H1 (cell line): ENCODE data around the gene TFB1M.

ENCODE experiments used
- CEBPB ChIP-seq: IDR thresholded peaks from 2 replicates; pipeline ENCODE4 v1.6.1; 2012; ENCODE audit warnings: low read depth, low read length
- EZH2 ChIP-seq: fragments of 200-600 bp; sonication (generic); IDR thresholded peaks from 2 replicates; pipeline ENCODE4 v1.7.1; 2012; ENCODE audit warnings: low read depth, mild to moderate bottlenecking, moderate library complexity, low read length, inconsistent platforms; ENCODE audit not compliant: severe bottlenecking
- GTF2F1 ChIP-seq: IDR thresholded peaks from 2 replicates; pipeline ENCODE4 v1.6.1; 2012; ENCODE audit warnings: low read depth, low read length, improper control_type of control experiment, borderline replicate concordance
- PHF8 ChIP-seq: fragments of 200-600 bp; sonication (generic); conservative IDR thresholded peaks from 2 replicates; pipeline ENCODE4 v1.7.1; 2012; ENCODE audit warnings: low read depth, mild to moderate bottlenecking, inconsistent platforms, low read length, moderate library complexity
- RBBP5 ChIP-seq: IDR thresholded peaks from 2 replicates; pipeline ENCODE4 v1.7.1; 2012; ENCODE audit warnings: low read depth, mild to moderate bottlenecking, inconsistent platforms, low read length, moderate library complexity, borderline replicate concordance
- RNF2 ChIP-seq: fragments of 200-900, 300-1000 bp; sonication (generic); IDR thresholded peaks from 2 replicates; pipeline ENCODE4 v1.7.1; 2016; ENCODE audit warnings: borderline replicate concordance, low read depth, mild to moderate bottlenecking, antibody characterized with exemption, low read length; ENCODE audit not compliant: poor library complexity, severe bottlenecking; ENCODE audit errors: missing control alignments
- TAF1 ChIP-seq: IDR thresholded peaks from 2 replicates; pipeline ENCODE4 v1.6.1; 2011; ENCODE audit warnings: mild to moderate bottlenecking, low read depth, low read length
- TF ChIP-seq, protein P1 (sequence below), 3 experiments: IDR thresholded peaks; 1 replicate in 2 of 3; 2 replicates in 1 of 3; pipeline versions ENCODE4 v1.5.1 to v1.6.1; 2011; ENCODE audit warnings: low read length in 3 of 3, mild to moderate bottlenecking in 3 of 3, inconsistent platforms in 2 of 3, low read depth in 1 of 3, moderate library complexity in 1 of 3; ENCODE audit not compliant: insufficient read depth in 1 of 3; ENCODE audit errors: control extremely low read depth in 1 of 3

GRCh38 chr6:155234687-155235086 lies 79.6 kb downstream of the TFB1M start:
- TF ChIP-seq, protein P1, sequence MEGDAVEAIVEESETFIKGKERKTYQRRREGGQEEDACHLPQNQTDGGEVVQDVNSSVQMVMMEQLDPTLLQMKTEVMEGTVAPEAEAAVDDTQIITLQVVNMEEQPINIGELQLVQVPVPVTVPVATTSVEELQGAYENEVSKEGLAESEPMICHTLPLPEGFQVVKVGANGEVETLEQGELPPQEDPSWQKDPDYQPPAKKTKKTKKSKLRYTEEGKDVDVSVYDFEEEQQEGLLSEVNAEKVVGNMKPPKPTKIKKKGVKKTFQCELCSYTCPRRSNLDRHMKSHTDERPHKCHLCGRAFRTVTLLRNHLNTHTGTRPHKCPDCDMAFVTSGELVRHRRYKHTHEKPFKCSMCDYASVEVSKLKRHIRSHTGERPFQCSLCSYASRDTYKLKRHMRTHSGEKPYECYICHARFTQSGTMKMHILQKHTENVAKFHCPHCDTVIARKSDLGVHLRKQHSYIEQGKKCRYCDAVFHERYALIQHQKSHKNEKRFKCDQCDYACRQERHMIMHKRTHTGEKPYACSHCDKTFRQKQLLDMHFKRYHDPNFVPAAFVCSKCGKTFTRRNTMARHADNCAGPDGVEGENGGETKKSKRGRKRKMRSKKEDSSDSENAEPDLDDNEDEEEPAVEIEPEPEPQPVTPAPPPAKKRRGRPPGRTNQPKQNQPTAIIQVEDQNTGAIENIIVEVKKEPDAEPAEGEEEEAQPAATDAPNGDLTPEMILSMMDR (IDR thresholded peaks at IDR 0.05; ENCODE audit: control extremely low read depth in 1 of 3, insufficient read depth in 1 of 3, low read depth in 1 of 3, low read length in 3 of 3) = no peak
- no peak for TF ChIP-seq TAF1
- TF ChIP-seq PHF8 = no peak
- no peak for TF ChIP-seq RNF2
- no peak for TF ChIP-seq GTF2F1
- TF ChIP-seq EZH2 = no peak
- TF ChIP-seq RBBP5 = no peak
- TF ChIP-seq CEBPB = no peak
